ENCODE results near the gene KRTAP13-3. TPM values are rescaled to one million over a fixed set of nuclear protein-coding genes. Genes with fewer than 3 reads are reported as not detected.

Gene KRTAP13-3
- total RNA-seq, 2 donors from 2014 or later, result not detected

- no peak for ATAC-seq
- DNase-seq (ENCODE audit: low spot score in 2 of 2), result no peak
- Mint-ChIP-seq H3K9me3 (peaks cover 3 to 7% of the 10 kb centered on the region in 2 donors), H3K36me3 (no peaks in the 10 kb centered on the region), H3K27ac (no peak overlapping the region)
Measured at GRCh38 chr21:30382201-30382600, 43.5 kb downstream of the KRTAP13-3 start.

Other genes with a start within 250 kb of the KRTAP13-3 start
- gene CLDN8, start 209.8 kb downstream of the KRTAP13-3 start, total RNA-seq, result not detected
- gene KRTAP24-1, start 143.0 kb downstream of the KRTAP13-3 start, total RNA-seq, result not detected
- not detected for gene KRTAP25-1, start 136.4 kb downstream of the KRTAP13-3 start, total RNA-seq
- gene KRTAP26-1, start 105.6 kb downstream of the KRTAP13-3 start, total RNA-seq, result not detected
- gene KRTAP27-1, start 88.2 kb downstream of the KRTAP13-3 start, total RNA-seq, result not detected
- gene KRTAP23-1, start 77.3 kb downstream of the KRTAP13-3 start, total RNA-seq, result not detected
- not detected for gene KRTAP13-2, start 53.7 kb downstream of the KRTAP13-3 start, total RNA-seq
- gene KRTAP13-1, start 29.9 kb downstream of the KRTAP13-3 start, total RNA-seq, result not detected
- gene KRTAP13-4, start 4.3 kb upstream of the KRTAP13-3 start, total RNA-seq, result not detected
- not detected for gene KRTAP15-1, start 14.3 kb upstream of the KRTAP13-3 start, total RNA-seq
- not detected for gene KRTAP19-1, start 54.4 kb upstream of the KRTAP13-3 start, total RNA-seq
- gene KRTAP19-2, start 61.5 kb upstream of the KRTAP13-3 start, total RNA-seq, result not detected
- not detected for gene KRTAP19-3, start 66.1 kb upstream of the KRTAP13-3 start, total RNA-seq
- not detected for gene KRTAP19-4, start 71.2 kb upstream of the KRTAP13-3 start, total RNA-seq
- gene KRTAP19-5, start 76.2 kb upstream of the KRTAP13-3 start, total RNA-seq, result not detected
- gene KRTAP19-6, start 115.9 kb upstream of the KRTAP13-3 start, total RNA-seq, result not detected
- not detected for gene KRTAP19-7, start 135.4 kb upstream of the KRTAP13-3 start, total RNA-seq
- gene KRTAP22-2, start 164.5 kb upstream of the KRTAP13-3 start, total RNA-seq, result not detected
- gene KRTAP6-3, start 166.5 kb upstream of the KRTAP13-3 start, total RNA-seq, result not detected
- gene KRTAP6-2, start 173.0 kb upstream of the KRTAP13-3 start, total RNA-seq, result not detected
- not detected for gene KRTAP22-1, start 175.2 kb upstream of the KRTAP13-3 start, total RNA-seq
- gene KRTAP6-1, start 188.0 kb upstream of the KRTAP13-3 start, total RNA-seq, result not detected
- not detected for gene KRTAP20-1, start 190.5 kb upstream of the KRTAP13-3 start, total RNA-seq
- gene KRTAP20-4, start 194.7 kb upstream of the KRTAP13-3 start, total RNA-seq, result not detected
- not detected for gene KRTAP20-2, start 209.3 kb upstream of the KRTAP13-3 start, total RNA-seq
- gene KRTAP20-3, start 216.9 kb upstream of the KRTAP13-3 start, total RNA-seq, result not detected

All from activated naive CD4-positive, alpha-beta T cell treated with anti-CD3 and anti-CD28 coated beads, Interleukin-2, amount 50 U/mL, for 72 hours (primary cell).